ENCODE results near the gene IZUMO2. TPM values are rescaled to one million over a fixed set of nuclear protein-coding genes. Genes with fewer than 3 reads are reported as not detected.

Gene IZUMO2
- not detected in 5 replicates for total RNA-seq (2022; extraction: Qiagen RNA extraction)

GRCh38 chr19:50162988-50163387 lies at the start of gene IZUMO2:
IZUMO2 (minus strand) TSS chr19:50163281; CDS start chr19:50163194, 87 bp downstream.

DNA sequence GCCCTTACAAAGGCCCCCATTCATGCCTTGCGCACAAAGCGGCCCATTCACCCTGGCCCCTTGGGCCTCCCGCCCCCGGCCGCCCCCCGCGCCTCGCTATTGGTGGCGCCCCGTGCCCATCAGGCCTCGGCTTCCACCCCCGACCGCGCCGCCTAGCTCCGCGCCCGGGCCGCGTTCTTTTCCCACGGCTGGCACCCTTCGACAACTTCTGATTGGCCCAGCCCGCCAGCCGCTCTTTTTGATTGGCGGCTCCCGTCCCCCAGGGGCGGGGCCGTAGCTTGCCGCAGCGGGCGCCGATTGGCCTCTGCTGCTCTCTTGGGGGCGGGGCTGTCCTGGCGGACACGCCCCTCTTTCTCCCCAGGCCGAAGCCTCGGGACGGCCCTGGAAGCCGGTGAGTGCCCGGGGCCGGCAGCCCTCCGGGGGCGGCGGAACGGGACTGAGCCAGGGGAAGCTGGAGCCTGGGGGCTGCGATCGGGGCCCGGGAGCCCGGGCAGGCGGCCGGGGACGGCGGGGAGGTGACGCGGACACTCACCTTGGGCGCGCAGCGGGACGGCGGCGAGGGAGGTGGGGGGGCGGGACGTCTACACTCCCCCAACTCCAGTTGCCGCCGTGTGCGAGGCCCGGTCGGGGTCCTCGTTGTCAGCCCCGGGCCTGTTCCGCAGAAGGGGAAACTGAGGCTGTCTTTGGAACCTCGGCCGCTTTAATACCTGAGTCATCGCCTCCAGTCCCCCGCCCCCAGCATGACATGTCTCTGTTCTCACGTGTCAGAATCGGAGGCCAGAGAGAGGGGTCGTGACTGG lies 40.4 kb upstream of the IZUMO2 start, which contains the start of gene MYH14:
Gene MYH14, plus strand, starts transcription at position 342 of the 800 bp plus-strand sequence. CDS start 6,744 bp downstream, outside the sequence.

Other genes with a start within 250 kb of the IZUMO2 start
- gene ATF5, start 234.1 kb downstream of the IZUMO2 start, total RNA-seq (2022; extraction: Qiagen RNA extraction): 40.2 to 52.1 TPM (median 50.0 TPM) in 5 replicates
- gene NUP62, start 233.8 kb downstream of the IZUMO2 start, total RNA-seq (2022; extraction: Qiagen RNA extraction): 61.0 to 99.1 TPM (median 98.1 TPM) in 5 replicates
- gene SIGLEC11, start 202.1 kb downstream of the IZUMO2 start, total RNA-seq (2022; extraction: Qiagen RNA extraction): 0.10 to 0.28 TPM (median 0.16 TPM) in 5 replicates
- 34.0 to 39.2 TPM (median 38.1 TPM) in 5 replicates for gene VRK3, start 137.9 kb downstream of the IZUMO2 start, total RNA-seq (2022; extraction: Qiagen RNA extraction)
- gene ZNF473, start 137.3 kb downstream of the IZUMO2 start, total RNA-seq (2022; extraction: Qiagen RNA extraction): 8.3 to 11.6 TPM (median 10.3 TPM) in 5 replicates
- gene MYH14, start 40.3 kb upstream of the IZUMO2 start, total RNA-seq (2022; extraction: Qiagen RNA extraction): 4.4 to 7.8 TPM (median 7.2 TPM) in 5 replicates
- 0.98 to 1.7 TPM (median 1.7 TPM) in 5 replicates for gene KCNC3, start 166.1 kb upstream of the IZUMO2 start, total RNA-seq (2022; extraction: Qiagen RNA extraction)
- gene NAPSA, start 202.4 kb upstream of the IZUMO2 start, total RNA-seq (2022; extraction: Qiagen RNA extraction): 0.32 to 1.1 TPM (median 0.84 TPM) in 5 replicates
- gene NR1H2, start 213.2 kb upstream of the IZUMO2 start, total RNA-seq (2022; extraction: Qiagen RNA extraction): 55.3 to 72.9 TPM (median 70.2 TPM) in 5 replicates
- 44.4 to 82.0 TPM (median 73.4 TPM) in 5 replicates for gene POLD1, start 221.1 kb upstream of the IZUMO2 start, total RNA-seq (2022; extraction: Qiagen RNA extraction)

Measured in A549 treated with dexamethasone at 1 μM for 4 hours (cell line).